ENCODE measurements around the gene RTEL1. TPM values are rescaled to one million over a fixed set of nuclear protein-coding genes. Genes with fewer than 3 reads are reported as not detected.

Gene RTEL1
- total and polyA plus RNA-seq, 2 experiments from 2014 or later: 14.8 to 14.9 TPM

DNA sequence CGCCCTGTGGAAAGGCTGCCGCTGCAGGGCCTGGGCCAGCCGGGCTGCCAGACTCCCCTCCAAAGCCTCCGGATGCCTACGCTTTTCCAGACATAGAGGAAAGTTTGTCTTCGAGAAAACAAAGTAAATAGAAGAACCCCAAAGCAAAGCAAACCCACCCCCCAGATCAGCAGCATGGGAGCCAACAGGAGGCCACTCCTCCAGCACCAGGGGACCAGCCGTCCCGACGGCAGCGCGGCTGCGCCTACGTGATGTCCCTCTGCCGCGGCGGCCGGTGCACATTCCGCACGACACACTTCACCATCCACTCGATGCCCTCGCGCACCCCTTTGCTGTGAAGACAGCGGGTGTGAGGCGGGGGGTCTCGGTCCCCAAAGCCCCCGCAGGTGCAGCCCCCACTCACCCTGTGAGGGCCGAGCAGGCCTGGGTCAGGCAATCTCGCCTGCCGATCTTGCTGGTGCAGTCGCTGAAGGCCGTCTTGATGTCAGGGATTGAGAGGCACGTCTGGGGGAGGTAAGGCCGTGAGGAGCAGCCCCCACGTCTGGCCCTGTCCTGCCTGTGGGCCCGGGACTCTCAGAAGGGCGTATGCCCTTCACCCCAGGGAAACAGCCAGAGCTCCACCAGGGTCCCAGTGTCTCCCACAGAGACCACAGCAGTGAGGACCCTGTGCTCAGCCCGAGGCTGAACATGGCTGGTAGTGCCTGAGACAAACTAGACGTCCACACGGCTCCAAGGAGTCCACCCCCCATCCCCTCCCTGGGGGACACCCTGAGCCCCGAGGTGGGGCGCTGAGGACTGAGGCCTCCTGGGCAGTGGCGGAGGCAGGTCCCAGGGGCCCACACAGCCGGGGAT lies 42.3 kb downstream of the RTEL1 start:
- TF ChIP-seq, protein P1, sequence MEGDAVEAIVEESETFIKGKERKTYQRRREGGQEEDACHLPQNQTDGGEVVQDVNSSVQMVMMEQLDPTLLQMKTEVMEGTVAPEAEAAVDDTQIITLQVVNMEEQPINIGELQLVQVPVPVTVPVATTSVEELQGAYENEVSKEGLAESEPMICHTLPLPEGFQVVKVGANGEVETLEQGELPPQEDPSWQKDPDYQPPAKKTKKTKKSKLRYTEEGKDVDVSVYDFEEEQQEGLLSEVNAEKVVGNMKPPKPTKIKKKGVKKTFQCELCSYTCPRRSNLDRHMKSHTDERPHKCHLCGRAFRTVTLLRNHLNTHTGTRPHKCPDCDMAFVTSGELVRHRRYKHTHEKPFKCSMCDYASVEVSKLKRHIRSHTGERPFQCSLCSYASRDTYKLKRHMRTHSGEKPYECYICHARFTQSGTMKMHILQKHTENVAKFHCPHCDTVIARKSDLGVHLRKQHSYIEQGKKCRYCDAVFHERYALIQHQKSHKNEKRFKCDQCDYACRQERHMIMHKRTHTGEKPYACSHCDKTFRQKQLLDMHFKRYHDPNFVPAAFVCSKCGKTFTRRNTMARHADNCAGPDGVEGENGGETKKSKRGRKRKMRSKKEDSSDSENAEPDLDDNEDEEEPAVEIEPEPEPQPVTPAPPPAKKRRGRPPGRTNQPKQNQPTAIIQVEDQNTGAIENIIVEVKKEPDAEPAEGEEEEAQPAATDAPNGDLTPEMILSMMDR (IDR thresholded peaks at IDR 0.05; ENCODE audit: low read depth, low read length): no peak
- peaks cover 10% of the 10 kb centered on the region for H3K36me3 ChIP-seq
- DNase-seq (ENCODE audit: low read depth in 1 of 2, low spot score in 1 of 2): no peak
- H3K4me3 ChIP-seq: no peak overlapping the region
- H3K27me3 ChIP-seq: no peaks in the 10 kb centered on the region
- peaks cover 6% of the 10 kb centered on the region for H3K4me1 ChIP-seq (ENCODE audit: low read depth)
- H3K9me3 ChIP-seq (ENCODE audit: low read depth): no peaks in the 10 kb centered on the region
- no peak overlapping the region for H3K27ac ChIP-seq

DNA sequence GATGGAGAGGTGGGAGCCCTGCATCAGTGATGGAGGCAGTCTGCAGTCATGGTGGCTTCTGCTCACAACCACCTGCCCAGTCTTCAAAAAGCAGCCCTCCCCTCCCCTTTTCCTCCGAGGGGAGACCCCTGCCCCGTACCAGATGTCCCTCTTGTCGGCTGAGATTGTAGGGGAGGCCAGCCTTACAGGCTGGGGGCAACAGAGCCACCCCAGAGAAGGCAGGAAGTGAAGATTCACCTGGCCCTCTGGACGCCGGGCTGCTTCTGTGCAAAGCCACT lies 42.9 kb downstream of the RTEL1 start:
- H3K4me1 ChIP-seq (ENCODE audit: low read depth): peaks cover 6% of the 10 kb centered on the region
- TF ChIP-seq, protein P1 (IDR thresholded peaks at IDR 0.05; ENCODE audit: low read depth, low read length): no peak
- no peak overlapping the region for H3K27ac ChIP-seq

DNA sequence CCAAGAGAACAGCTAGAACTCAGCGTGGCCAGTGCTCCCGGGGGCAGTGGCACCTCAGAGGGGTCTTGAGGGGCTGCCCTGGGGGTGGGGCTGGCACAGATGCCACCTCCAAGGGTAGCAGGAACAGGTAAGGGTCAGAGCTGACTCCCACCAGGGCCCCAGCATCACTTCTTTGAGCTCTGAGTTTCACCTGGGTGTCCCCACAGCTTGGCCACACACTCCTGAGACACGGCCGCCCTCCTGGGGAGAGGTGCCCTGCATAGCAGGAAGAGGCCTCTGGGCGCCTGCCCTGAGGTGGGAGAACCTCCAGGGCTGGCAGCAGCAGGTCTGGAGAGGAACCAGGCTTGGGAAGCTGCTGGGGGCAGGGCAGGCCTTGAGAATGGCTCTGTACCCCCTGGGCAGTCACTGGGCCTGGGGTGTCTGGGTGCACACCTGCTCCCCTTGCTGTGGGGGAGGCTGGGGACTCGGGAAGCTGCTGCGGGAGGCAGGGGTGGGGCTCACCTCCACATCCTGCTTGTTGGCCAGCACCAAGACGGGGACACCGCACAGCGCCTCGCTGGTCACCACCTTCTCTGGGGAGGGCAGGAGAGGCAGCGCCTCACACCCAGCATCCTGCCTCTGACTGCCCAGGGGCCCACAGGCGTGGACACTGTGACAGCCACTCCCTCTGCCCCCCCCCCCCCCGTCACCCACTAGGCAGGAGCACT lies 43.4 kb downstream of the RTEL1 start:
- H3K4me1 ChIP-seq (ENCODE audit: low read depth): peaks cover 7% of the 10 kb centered on the region
- peaks cover 18% of the 10 kb centered on the region for H3K36me3 ChIP-seq
- no peak overlapping the region for H3K4me3 ChIP-seq
- no peak for DNase-seq (ENCODE audit: low read depth in 1 of 2, low spot score in 1 of 2)
- no peak overlapping the region for H3K27ac ChIP-seq
- H3K27me3 ChIP-seq: no peaks in the 10 kb centered on the region
- H3K9me3 ChIP-seq (ENCODE audit: low read depth): no peaks in the 10 kb centered on the region
- TF ChIP-seq, protein P1 (IDR thresholded peaks at IDR 0.05; ENCODE audit: low read depth, low read length): no peak

More for the DNA sequence above, 42.9 kb downstream of the RTEL1 start:
- H3K9me3 ChIP-seq (ENCODE audit: low read depth): no peaks in the 10 kb centered on the region
- DNase-seq (ENCODE audit: low read depth in 1 of 2, low spot score in 1 of 2): no peak
- no peak overlapping the region for H3K4me3 ChIP-seq
- H3K27me3 ChIP-seq: no peaks in the 10 kb centered on the region
- H3K36me3 ChIP-seq: peaks cover 15% of the 10 kb centered on the region

DNA sequence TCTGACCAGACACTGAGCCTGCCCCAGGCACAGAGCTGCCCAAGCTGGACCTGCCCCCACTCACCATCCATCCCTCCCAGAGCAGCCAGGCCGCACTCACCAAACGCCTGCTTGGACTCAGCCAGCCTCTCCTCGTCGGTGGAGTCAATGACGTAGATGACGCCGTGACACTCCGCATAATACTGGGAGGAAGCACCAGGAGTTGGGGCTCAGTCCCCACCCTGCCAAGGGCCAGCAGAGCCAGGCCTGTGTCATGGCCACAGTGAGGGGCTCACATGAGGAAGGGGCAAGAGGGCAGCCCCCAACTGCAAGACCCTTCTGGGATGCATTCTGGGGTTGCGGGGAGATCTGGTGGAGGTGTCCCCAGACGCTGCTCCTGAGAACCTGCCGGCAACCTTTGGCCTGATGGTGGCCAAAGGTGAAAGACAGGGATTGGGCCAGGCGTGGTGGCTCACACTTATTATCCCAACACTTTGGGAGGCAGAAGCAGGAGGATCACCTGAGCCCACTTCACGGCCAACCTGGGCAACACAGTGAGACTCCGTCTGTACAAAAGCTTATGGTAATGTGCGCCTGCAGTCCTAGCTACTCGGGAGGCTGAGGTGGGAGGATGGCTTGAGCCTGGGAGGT lies 44.0 kb downstream of the RTEL1 start:
- no peak for DNase-seq (ENCODE audit: low read depth in 1 of 2, low spot score in 1 of 2)
- Histone ChIP-seq H3K36me3 (peaks cover 18% of the 10 kb centered on the region), H3K9me3 (ENCODE audit: low read depth) (no peaks in the 10 kb centered on the region), H3K4me1 (ENCODE audit: low read depth) (peaks cover 5% of the 10 kb centered on the region), H3K4me3 (no peak overlapping the region), H3K27me3 (no peaks in the 10 kb centered on the region), H3K27ac (no peak overlapping the region)
- TF ChIP-seq, protein P1 (IDR thresholded peaks at IDR 0.05; ENCODE audit: low read depth, low read length): no peak

DNA sequence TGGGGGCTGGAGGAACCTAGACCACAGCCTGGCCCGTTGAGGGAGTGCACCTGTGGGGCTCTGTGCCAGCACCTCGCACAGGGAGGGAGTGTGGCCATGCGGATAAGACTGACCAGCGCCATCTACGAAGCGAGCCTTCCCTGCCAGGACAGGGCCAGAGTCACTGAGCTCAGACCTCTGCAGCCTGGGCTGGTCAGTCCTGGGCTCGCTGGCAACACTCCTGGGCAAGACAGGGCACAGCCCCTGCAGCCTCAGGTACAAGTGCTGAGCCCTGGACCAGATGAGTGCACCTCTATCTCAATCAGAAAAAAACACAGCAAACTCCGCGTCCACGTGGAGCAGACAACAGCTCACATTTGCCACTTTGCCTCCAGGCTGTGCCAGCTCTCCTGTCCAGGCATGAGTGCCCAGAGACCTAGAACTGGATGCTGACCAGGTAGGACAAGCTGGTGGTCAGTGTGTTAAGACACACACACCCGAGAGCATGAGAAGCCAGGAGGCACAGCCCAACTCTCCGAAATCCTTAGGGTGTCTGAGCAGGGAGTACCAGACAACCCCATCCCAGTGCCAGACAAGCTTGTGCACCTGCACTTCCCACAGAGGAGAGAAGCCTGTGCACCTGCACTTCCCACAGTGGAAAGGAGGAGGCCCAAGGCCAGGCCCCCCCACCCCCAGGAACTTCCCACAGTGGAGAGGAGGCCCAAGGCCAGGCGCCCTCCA lies 44.8 kb downstream of the RTEL1 start:
- Histone ChIP-seq H3K36me3 (peaks cover 18% of the 10 kb centered on the region), H3K4me3 (no peak overlapping the region), H3K27ac (no peak overlapping the region), H3K4me1 (ENCODE audit: low read depth) (peaks cover 5% of the 10 kb centered on the region), H3K9me3 (ENCODE audit: low read depth) (no peaks in the 10 kb centered on the region), H3K27me3 (no peaks in the 10 kb centered on the region)
- TF ChIP-seq, protein P1 (IDR thresholded peaks at IDR 0.05; ENCODE audit: low read depth, low read length): no peak
- no peak for DNase-seq (ENCODE audit: low read depth in 1 of 2, low spot score in 1 of 2)
